Neural progenitor cell (in vitro differentiated cells): ENCODE data around the gene ANKRA2. TPM values are rescaled to one million over a fixed set of nuclear protein-coding genes. Genes with fewer than 3 reads are reported as not detected.
"Not testable (repeated sequence)": the region's sequence is repeated elsewhere in the genome, so short reads cannot be mapped to it uniquely, and the experiment has no call there.

Experiments used
- DNase-seq: peaks from one replicate; pipeline ENCODE4 v3.0.0-alpha.2; 2016; ENCODE audit warnings: low spot score
- H2AFZ ChIP-seq: fragments of 200-600 bp; sonication (generic); replicated peaks from 2 replicates; pipeline ENCODE4 v1.6.1; 2016; ENCODE audit warnings: antibody characterized with exemption
- H3F3A ChIP-seq: fragments of 200-600 bp; sonication (generic); 2 replicates; pipeline ENCODE4 v1.6.1; 2016; ENCODE audit warnings: antibody characterized with exemption, low read depth
- H3K27ac ChIP-seq: fragments of 200-600 bp; sonication (generic); 2 replicates; pipeline ENCODE4 v1.5.1; 2016; ENCODE audit warnings: mild to moderate bottlenecking
- H3K27me3 ChIP-seq: fragments of 200-600 bp; sonication (generic); 2 replicates; pipeline ENCODE4 v1.6.1; 2016; ENCODE audit warnings: mild to moderate bottlenecking, moderate library complexity
- H3K36me3 ChIP-seq: fragments of 200-600 bp; sonication (generic); 2 replicates; pipeline ENCODE4 v1.5.1; 2016
- H3K4me1 ChIP-seq: fragments of 200-600 bp; sonication (generic); 2 replicates; pipeline ENCODE4 v1.6.1; 2016; ENCODE audit warnings: mixed run types
- H3K4me2 ChIP-seq: fragments of 200-600 bp; sonication (generic); 2 replicates; pipeline ENCODE4 v1.6.1; 2016
- H3K4me3 ChIP-seq: fragments of 200-600 bp; sonication (generic); 2 replicates; pipeline ENCODE4 v1.5.1; 2016
- H3K79me2 ChIP-seq: fragments of 200-600 bp; sonication (generic); 2 replicates; pipeline ENCODE4 v1.6.1; 2016; ENCODE audit warnings: low read depth
- H3K9ac ChIP-seq: fragments of 200-600 bp; sonication (generic); 2 replicates; pipeline ENCODE4 v1.6.1; 2016
- H3K9me3 ChIP-seq: fragments of 200-600 bp; sonication (generic); 2 replicates; pipeline ENCODE4 v1.5.1; 2016; ENCODE audit warnings: low read depth
- H4K20me1 ChIP-seq: fragments of 200-600 bp; sonication (generic); 2 replicates; pipeline ENCODE4 v1.6.1; 2016; ENCODE audit warnings: low read depth
- H3K27ac Mint-ChIP-seq: 3 replicates; pipeline ENCODE4 v1.8.0; 2021; ENCODE audit warnings: mixed read lengths
- H3K27me3 Mint-ChIP-seq: 2 replicates; pipeline ENCODE4 v1.8.0; 2022; ENCODE audit warnings: low read depth, mild to moderate bottlenecking, inconsistent platforms, moderate library complexity, mixed read lengths; ENCODE audit not compliant: insufficient read depth
- H3K36me3 Mint-ChIP-seq: 3 replicates; pipeline ENCODE4 v1.8.0; 2021; ENCODE audit warnings: mixed read lengths
- H3K4me1 Mint-ChIP-seq: 3 replicates; pipeline ENCODE4 v1.8.0; 2021; ENCODE audit warnings: mixed read lengths
- H3K4me3 Mint-ChIP-seq: 3 replicates; pipeline ENCODE4 v1.8.0; 2021; ENCODE audit warnings: mild to moderate bottlenecking, moderate library complexity, mixed read lengths
- H3K9me3 Mint-ChIP-seq: 3 replicates; pipeline ENCODE4 v1.8.0; 2020; ENCODE audit warnings: mixed read lengths
- EZH2 ChIP-seq: fragments of 200-600 bp; sonication (generic); IDR thresholded peaks from 2 replicates; pipeline ENCODE4 v1.6.1; 2017; ENCODE audit warnings: antibody characterized with exemption, mild to moderate bottlenecking, moderate library complexity
- EZH2phosphoT487 ChIP-seq: fragments of 200-600 bp; sonication (generic); IDR thresholded peaks from 2 replicates; pipeline ENCODE4 v1.6.1; 2017; ENCODE audit warnings: antibody characterized with exemption
- total RNA-seq: library from RNA; depleted of rRNA; stranded (reverse); fragments of >200 nt; gene quantifications from 2 replicates; pipeline ENCODE4 v1.2.3, GENCODE V29; 2015; ENCODE audit warnings: low replicate concordance
- TF ChIP-seq, protein P1 (sequence below): fragments of 200-600 bp; sonication (generic); IDR thresholded peaks from 2 replicates; pipeline ENCODE4 v1.5.1; 2017; ENCODE audit warnings: antibody characterized with exemption, mild to moderate bottlenecking

ANKRA2 gene
- total RNA-seq, 1 donor from 2014 or later = 64.3 TPM

GRCh38 chr5:73513996-73514395 lies 51.4 kb downstream of the ANKRA2 start:
- DNase-seq = no peak
- H3K27ac ChIP-seq = no peak overlapping the region
- no peaks in the 10 kb centered on the region for H4K20me1 ChIP-seq
- no peaks in the 10 kb centered on the region for H3K79me2 ChIP-seq
- H3K9me3 ChIP-seq = no peaks in the 10 kb centered on the region
- no peak overlapping the region for H3K9ac ChIP-seq
- no peak overlapping the region for H3K4me2 ChIP-seq
- no peaks in the 10 kb centered on the region for H3F3A ChIP-seq
- no peaks in the 10 kb centered on the region for H3K36me3 Mint-ChIP-seq
- peaks cover 3% of the 10 kb centered on the region for H3K27me3 Mint-ChIP-seq
- no peak overlapping the region for H3K27ac Mint-ChIP-seq
- TF ChIP-seq, protein P1, sequence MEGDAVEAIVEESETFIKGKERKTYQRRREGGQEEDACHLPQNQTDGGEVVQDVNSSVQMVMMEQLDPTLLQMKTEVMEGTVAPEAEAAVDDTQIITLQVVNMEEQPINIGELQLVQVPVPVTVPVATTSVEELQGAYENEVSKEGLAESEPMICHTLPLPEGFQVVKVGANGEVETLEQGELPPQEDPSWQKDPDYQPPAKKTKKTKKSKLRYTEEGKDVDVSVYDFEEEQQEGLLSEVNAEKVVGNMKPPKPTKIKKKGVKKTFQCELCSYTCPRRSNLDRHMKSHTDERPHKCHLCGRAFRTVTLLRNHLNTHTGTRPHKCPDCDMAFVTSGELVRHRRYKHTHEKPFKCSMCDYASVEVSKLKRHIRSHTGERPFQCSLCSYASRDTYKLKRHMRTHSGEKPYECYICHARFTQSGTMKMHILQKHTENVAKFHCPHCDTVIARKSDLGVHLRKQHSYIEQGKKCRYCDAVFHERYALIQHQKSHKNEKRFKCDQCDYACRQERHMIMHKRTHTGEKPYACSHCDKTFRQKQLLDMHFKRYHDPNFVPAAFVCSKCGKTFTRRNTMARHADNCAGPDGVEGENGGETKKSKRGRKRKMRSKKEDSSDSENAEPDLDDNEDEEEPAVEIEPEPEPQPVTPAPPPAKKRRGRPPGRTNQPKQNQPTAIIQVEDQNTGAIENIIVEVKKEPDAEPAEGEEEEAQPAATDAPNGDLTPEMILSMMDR = no peak
- TF ChIP-seq EZH2phosphoT487 (no peak), EZH2 (no peak)
- no peak overlapping the region for H3K4me3 Mint-ChIP-seq
- H3K4me1 Mint-ChIP-seq = no peaks in the 10 kb centered on the region
- H3K27me3 ChIP-seq = no peaks in the 10 kb centered on the region
- H3K36me3 ChIP-seq = no peaks in the 10 kb centered on the region
- H2AFZ ChIP-seq = no peak overlapping the region
- no peak overlapping the region for H3K4me3 ChIP-seq
- no peaks in the 10 kb centered on the region for H3K4me1 ChIP-seq
- H3K9me3 Mint-ChIP-seq = no peaks in the 10 kb centered on the region

DNA sequence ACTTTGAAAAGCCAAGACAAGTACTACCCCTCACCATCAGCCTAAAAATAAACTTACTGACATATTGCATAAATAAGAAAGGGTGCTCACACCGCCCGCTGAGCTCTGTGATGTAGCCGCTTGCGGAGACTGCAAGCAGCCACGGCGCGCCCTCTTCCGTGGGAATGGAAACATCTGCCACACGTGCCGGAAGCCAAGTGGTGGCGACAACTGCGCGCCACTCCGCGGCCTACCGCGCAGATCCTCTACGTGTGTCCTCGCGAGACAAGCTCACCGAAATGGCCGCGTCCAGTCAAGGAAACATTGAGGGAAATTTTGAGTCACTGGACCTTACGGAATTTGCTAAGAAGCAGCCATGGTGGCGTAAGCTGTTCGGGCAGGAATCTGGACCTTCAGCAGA lies 56.9 kb downstream of the ANKRA2 start:
- not testable (repeated sequence) for DNase-seq, H3K9ac ChIP-seq, H3K36me3 Mint-ChIP-seq, H3K4me3 Mint-ChIP-seq, H3K4me1 ChIP-seq, H3K9me3 ChIP-seq, H3K4me1 Mint-ChIP-seq, H3K9me3 Mint-ChIP-seq, H3K4me2 ChIP-seq, H2AFZ ChIP-seq, H3K79me2 ChIP-seq, H3K27me3 ChIP-seq, H3K27ac ChIP-seq, H3K27ac Mint-ChIP-seq, H3K27me3 Mint-ChIP-seq, H4K20me1 ChIP-seq, H3K4me3 ChIP-seq
- Histone ChIP-seq H3K36me3 (peaks cover 22% of the 10 kb centered on the region), H3F3A (peaks cover 35% of the 10 kb centered on the region)

DNA sequence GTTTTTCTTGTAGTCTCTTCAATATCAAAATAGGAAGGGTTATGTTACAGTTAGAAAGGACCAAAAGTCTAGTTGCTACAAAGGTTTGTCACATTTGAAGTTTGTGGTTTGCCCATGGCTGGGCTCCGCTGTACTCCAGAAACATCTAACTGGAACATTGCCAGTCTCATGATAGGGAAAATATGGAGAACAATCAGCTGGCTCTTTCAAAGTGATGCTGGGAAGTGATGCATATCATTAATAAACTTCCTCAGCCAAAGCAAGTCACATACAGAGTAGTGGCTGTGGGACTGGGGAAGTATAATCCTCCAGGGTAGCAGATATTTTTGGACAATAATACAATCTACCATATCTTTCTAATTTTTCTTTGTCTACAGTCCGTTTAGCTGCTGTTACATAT lies 58.4 kb downstream of the ANKRA2 start:
- Histone ChIP-seq H3F3A (peaks cover 45% of the 10 kb centered on the region), H3K4me2 (no peak overlapping the region), H3K9ac (no peak overlapping the region), H3K36me3 (peaks cover 37% of the 10 kb centered on the region), H3K9me3 (no peaks in the 10 kb centered on the region), H3K79me2 (peaks cover 16% of the 10 kb centered on the region), H3K4me3 (no peak overlapping the region), H3K27ac (no peak overlapping the region), H4K20me1 (peaks cover 21% of the 10 kb centered on the region), H3K27me3 (no peaks in the 10 kb centered on the region), H3K4me1 (no peaks in the 10 kb centered on the region), H2AFZ (no peak overlapping the region)
- TF ChIP-seq, protein P1 = no peak
- TF ChIP-seq EZH2 (no peak), EZH2phosphoT487 (no peak)
- Mint-ChIP-seq H3K9me3 (no peaks in the 10 kb centered on the region), H3K27ac (peak overlapping the region; percentile 81), H3K36me3 (peaks cover 12% of the 10 kb centered on the region), H3K4me3 (no peak overlapping the region), H3K27me3 (no peaks in the 10 kb centered on the region), H3K4me1 (no peaks in the 10 kb centered on the region)
- DNase-seq = no peak

DNA sequence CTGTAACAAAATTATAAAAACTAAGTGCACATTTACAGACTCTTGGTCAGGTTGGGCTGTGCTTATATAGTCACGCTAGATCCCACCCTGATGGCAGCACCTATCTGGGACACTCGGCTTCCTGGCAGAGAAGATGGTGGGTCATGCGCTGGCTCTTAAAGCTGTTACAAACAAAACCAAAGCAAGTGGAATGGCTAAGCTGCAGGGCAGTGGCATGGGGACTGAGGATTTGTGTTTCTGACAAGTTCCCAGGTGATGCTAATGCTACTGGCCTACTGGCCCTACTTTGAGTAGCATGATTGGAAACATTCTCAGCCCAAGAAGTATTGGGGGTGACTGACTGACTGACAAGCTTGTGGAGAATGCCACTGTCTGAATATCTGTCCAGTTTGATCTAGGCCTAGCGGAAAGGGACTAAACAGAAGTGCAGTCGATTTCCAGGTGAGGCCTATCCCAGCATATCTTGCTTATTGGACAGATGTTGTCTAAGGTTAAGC lies 58.9 kb downstream of the ANKRA2 start:
- Histone ChIP-seq H3K36me3 (peaks cover 37% of the 10 kb centered on the region), H3K4me2 (no peak overlapping the region), H4K20me1 (peaks cover 27% of the 10 kb centered on the region), H3K4me1 (no peaks in the 10 kb centered on the region), H3K27ac (peak overlapping the region; percentile 15), H3K4me3 (no peak overlapping the region), H3K27me3 (no peaks in the 10 kb centered on the region), H3F3A (peaks cover 45% of the 10 kb centered on the region), H2AFZ (no peak overlapping the region), H3K9ac (no peak overlapping the region), H3K79me2 (peaks cover 22% of the 10 kb centered on the region), H3K9me3 (no peaks in the 10 kb centered on the region)
- Mint-ChIP-seq H3K36me3 (peaks cover 12% of the 10 kb centered on the region), H3K4me1 (no peaks in the 10 kb centered on the region), H3K27ac (no peak overlapping the region), H3K4me3 (no peak overlapping the region), H3K9me3 (no peaks in the 10 kb centered on the region), H3K27me3 (no peaks in the 10 kb centered on the region)
- DNase-seq = no peak
- no peak for TF ChIP-seq EZH2phosphoT487
- TF ChIP-seq, protein P1 = no peak
- TF ChIP-seq EZH2 = no peak

Other genes starting within 250 kb of the ANKRA2 start
- 0.12 TPM in 1 of 2 replicates, not detected in the other for gene FOXD1, start 116.9 kb downstream of the ANKRA2 start, total RNA-seq
- 519 and 885 TPM in 2 replicates for gene BTF3, start 67.2 kb downstream of the ANKRA2 start, total RNA-seq
- 22.1 and 34.4 TPM in 2 replicates for gene UTP15, start 104 bp upstream of the ANKRA2 start, total RNA-seq
- gene ARHGEF28, start 60.6 kb upstream of the ANKRA2 start, total RNA-seq = 0.11 and 0.28 TPM in 2 replicates